Mucosa of rectum (tissue), 2 donors: Measurements from ENCODE around the gene METTL16.
A peak's percentile ranks its signal among the peaks of the same experiment; 100 is the strongest.
"Not testable (repeated sequence)": the region's sequence is repeated elsewhere in the genome, so short reads cannot be mapped to it uniquely, and the experiment has no call there.

Source experiments
- H3K27ac ChIP-seq, 2 donors: one replicate each; pipeline ENCODE4 v1.7.0; 2013; ENCODE audit warnings: inconsistent platforms in 2 of 2, low read depth in 2 of 2, low read length in 2 of 2
- H3K27me3 ChIP-seq, 2 donors: one replicate each; pipeline ENCODE4 v1.7.0; 2013; ENCODE audit warnings: low read length in 2 of 2; ENCODE audit not compliant: control insufficient read depth in 2 of 2, insufficient read depth in 2 of 2
- H3K36me3 ChIP-seq, 2 donors: one replicate each; pipeline ENCODE4 v1.7.0; 2013; ENCODE audit warnings: low read length in 2 of 2; ENCODE audit not compliant: control insufficient read depth in 2 of 2, insufficient read depth in 2 of 2
- H3K4me1 ChIP-seq, 2 donors: one replicate each; pipeline ENCODE4 v1.7.0; 2013; ENCODE audit warnings: low read length in 2 of 2, mild to moderate bottlenecking in 1 of 2; ENCODE audit not compliant: control insufficient read depth in 2 of 2, insufficient read depth in 2 of 2
- H3K4me3 ChIP-seq, 2 donors: one replicate each; pipeline ENCODE4 v1.7.0; 2013; ENCODE audit warnings: low read length in 2 of 2
- H3K9ac ChIP-seq, 2 donors: one replicate each; pipeline ENCODE4 v1.7.0; 2013; ENCODE audit warnings: low read length in 2 of 2, low read depth in 1 of 2, mild to moderate bottlenecking in 1 of 2
- H3K9me3 ChIP-seq, 2 donors: one replicate each; pipeline ENCODE4 v1.7.0; 2013; ENCODE audit warnings: low read length in 2 of 2; ENCODE audit not compliant: control insufficient read depth in 2 of 2
- donor health status: healthy.
- donor health status: Normal muscosa, but diverticular disease.

METTL16 gene

GRCh38 chr17:2542056-2542455, 30.4 kb upstream of the METTL16 start:
- Histone ChIP-seq H3K9me3 (no peaks in the 10 kb centered on the region), H3K4me3 (no peak overlapping the region), H3K9ac (no peak overlapping the region), H3K27ac (no peak overlapping the region), H3K36me3 (no peaks in the 10 kb centered on the region), H3K27me3 (no peaks in the 10 kb centered on the region), H3K4me1 (no peaks in the 10 kb centered on the region)

DNA sequence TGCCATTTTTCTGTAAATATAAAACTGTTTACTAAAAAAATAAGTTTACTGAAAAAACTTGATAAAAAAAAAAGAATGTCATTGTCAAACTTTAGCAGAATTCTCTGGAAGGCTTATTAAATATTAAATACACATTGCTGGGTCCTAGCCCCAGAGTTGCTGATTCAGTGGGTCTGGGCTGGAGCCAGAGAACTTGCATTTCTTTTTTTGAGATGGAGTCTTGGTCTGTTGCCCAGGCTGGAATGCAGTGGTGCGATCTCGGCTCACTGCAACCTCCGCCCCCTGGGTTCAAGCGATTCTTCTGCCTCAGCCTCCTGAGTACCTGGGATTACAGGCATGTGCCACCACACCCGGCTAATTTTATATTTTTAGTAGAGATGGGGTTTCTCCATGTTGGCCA, 25.9 kb upstream of the METTL16 start:
- not testable (repeated sequence) for H3K4me1 ChIP-seq, H3K9ac ChIP-seq, H3K36me3 ChIP-seq, H3K27me3 ChIP-seq, H3K9me3 ChIP-seq, H3K4me3 ChIP-seq, H3K27ac ChIP-seq

DNA sequence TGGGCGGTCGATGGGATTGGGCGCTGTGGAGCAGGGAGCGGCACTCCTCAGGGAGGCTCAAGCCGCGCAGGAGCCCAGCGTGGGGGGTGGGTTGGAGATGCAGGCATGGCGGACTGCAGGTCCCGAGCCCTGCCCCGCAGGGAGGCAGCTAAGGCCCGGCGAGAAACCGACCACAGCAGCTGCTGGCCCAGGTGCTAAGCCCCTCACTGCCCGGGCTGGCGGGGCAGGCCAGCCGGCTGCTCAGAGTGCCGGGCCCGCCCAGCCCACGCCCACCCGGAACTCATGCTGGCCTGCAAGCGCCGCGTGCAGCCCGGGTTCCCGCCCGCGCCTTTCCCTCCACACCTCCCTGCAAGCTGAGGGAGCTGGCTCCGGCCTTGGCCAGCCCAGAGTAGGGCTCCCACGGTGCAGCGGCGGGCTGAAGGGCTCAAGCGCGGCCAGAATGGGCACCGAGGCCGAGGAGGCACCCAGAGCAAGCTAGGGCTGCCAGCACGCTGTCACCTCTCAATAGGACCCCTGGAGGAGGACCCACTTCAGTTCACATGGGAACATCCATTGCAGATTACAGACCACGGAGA, 20.5 kb upstream of the METTL16 start:
- H3K9me3 ChIP-seq: no peaks in the 10 kb centered on the region
- peaks cover 0 to 3% of the 10 kb centered on the region in 2 donors for H3K4me1 ChIP-seq
- H3K9ac ChIP-seq: no peak overlapping the region
- no peaks in the 10 kb centered on the region for H3K36me3 ChIP-seq
- H3K4me3 ChIP-seq: no peak overlapping the region
- no peak overlapping the region for H3K27ac ChIP-seq
- no peaks in the 10 kb centered on the region for H3K27me3 ChIP-seq

DNA sequence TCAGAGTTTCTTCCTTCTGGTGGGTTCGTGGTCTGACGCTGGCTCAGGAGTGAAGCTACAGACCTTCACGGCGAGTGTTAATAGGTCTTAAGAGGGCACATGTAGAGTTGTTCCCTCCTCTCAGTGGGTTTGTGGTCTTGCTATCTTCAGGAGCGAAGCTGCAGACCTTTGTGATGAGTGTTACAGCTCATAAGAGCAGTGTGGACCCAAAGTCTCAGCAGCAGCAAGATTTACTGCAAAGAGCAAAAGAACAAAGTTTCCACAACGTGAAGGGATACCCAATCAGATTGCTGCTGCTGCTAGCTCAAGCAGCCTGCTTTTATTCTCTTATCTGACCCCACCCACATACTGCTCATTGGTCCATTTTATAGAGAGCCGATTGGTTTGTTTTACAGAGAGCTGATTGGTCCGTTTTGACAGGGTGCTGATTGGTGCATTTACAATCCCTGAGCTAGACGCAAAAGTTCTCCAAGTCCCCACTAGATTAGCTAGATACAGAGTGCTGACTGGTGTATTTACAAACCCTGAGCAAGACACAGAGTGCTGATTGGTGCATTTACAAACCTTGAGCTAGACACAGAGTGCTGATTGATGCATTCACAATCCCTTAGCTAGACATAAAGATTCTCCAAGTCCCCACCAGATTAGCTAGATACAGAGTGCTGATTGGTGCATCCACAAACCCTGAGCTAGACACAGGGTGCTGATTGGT, 19.7 kb upstream of the METTL16 start:
- H3K9me3 ChIP-seq, H3K4me1 ChIP-seq, H3K27ac ChIP-seq, H3K9ac ChIP-seq, H3K27me3 ChIP-seq, H3K4me3 ChIP-seq, H3K36me3 ChIP-seq: not testable (repeated sequence)

GRCh38 chr17:2521775-2522410, 10.2 kb upstream of the METTL16 start:
- H3K9me3 ChIP-seq, H3K4me3 ChIP-seq, H3K36me3 ChIP-seq, H3K9ac ChIP-seq, H3K27ac ChIP-seq, H3K27me3 ChIP-seq, H3K4me1 ChIP-seq: not testable (repeated sequence)

- no peak overlapping the region for H3K27ac ChIP-seq
- H3K36me3 ChIP-seq: no peaks in the 10 kb centered on the region
- no peaks in the 10 kb centered on the region for H3K27me3 ChIP-seq
- H3K4me3 ChIP-seq: no peak overlapping the region
- no peaks in the 10 kb centered on the region for H3K4me1 ChIP-seq
- no peak overlapping the region for H3K9ac ChIP-seq
- H3K9me3 ChIP-seq: no peaks in the 10 kb centered on the region
Observed at GRCh38 chr17:2521257-2521656, 9.6 kb upstream of the METTL16 start.

GRCh38 chr17:2517539-2517938, 5.9 kb upstream of the METTL16 start:
- H3K9ac ChIP-seq: no peak overlapping the region

DNA sequence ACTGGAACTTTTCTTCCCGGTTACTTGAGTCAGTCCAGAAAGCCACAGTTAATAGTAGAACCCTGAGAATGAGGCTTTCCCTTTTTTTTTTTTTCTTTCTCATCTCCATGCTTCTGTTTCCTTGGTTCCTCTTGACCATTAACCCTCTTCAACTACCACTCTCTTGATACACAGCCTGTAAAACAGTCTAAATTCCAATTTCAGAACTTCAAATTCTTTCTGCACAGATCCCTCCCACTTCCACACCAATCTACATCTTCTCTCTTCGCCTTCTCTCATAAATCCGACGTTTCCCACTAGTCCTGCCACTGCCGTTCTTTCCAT, 588 bp downstream of the METTL16 start:
- Histone ChIP-seq H3K4me1 (peaks cover 9 to 10% of the 10 kb centered on the region in 2 donors), H3K27me3 (no peaks in the 10 kb centered on the region), H3K27ac (peak overlapping the region; percentile 91), H3K36me3 (no peaks in the 10 kb centered on the region), H3K9ac (peak overlapping the region; percentile 88 to 93), H3K9me3 (no peaks in the 10 kb centered on the region), H3K4me3 (peak overlapping the region; percentile 92 to 93)

More at GRCh38 chr17:2517539-2517938, 5.9 kb upstream of the METTL16 start:
- Histone ChIP-seq H3K36me3 (no peaks in the 10 kb centered on the region), H3K4me3 (no peak overlapping the region), H3K27me3 (no peaks in the 10 kb centered on the region), H3K27ac (no peak overlapping the region), H3K4me1 (no peaks in the 10 kb centered on the region), H3K9me3 (no peaks in the 10 kb centered on the region)

GRCh38 chr17:2510559-2510958, 1.1 kb downstream of the METTL16 start:
- Histone ChIP-seq H3K4me1 (peaks cover 9 to 10% of the 10 kb centered on the region in 2 donors), H3K36me3 (no peaks in the 10 kb centered on the region), H3K27ac (peak overlapping the region in 1 of 2 donors; percentile 91), H3K27me3 (no peaks in the 10 kb centered on the region), H3K4me3 (peak overlapping the region; percentile 92 to 93), H3K9ac (peak overlapping the region; percentile 88 to 93), H3K9me3 (no peaks in the 10 kb centered on the region)

GRCh38 chr17:2508035-2508434, 3.7 kb downstream of the METTL16 start:
- Histone ChIP-seq H3K4me3 (no peak overlapping the region), H3K4me1 (peaks cover 9 to 10% of the 10 kb centered on the region in 2 donors), H3K27ac (no peak overlapping the region), H3K27me3 (no peaks in the 10 kb centered on the region), H3K9ac (no peak overlapping the region), H3K36me3 (no peaks in the 10 kb centered on the region), H3K9me3 (no peaks in the 10 kb centered on the region)
